ENCODE results near the gene GSDMA. TPM values are rescaled to one million over a fixed set of nuclear protein-coding genes. Genes with fewer than 3 reads are reported as not detected.

Gene GSDMA
- total RNA-seq, 2 experiments from 2014 or later, result 0.14 TPM; not detected in 1

- peaks cover 66% of the 10 kb centered on the region for H3K4me1 ChIP-seq (ENCODE audit: insufficient read depth, low read length)
- H3K4me3 Mint-ChIP-seq, result peak overlapping the region; percentile 92
- peak overlapping the region; percentile 89 for H3K4me3 ChIP-seq (ENCODE audit: low read length)
- DNase-seq (no peak), ATAC-seq (ENCODE audit: poor library complexity) (no peak)
- H3K27me3 ChIP-seq (ENCODE audit: control insufficient read depth in 1 of 2, insufficient read depth in 2 of 2, low read length in 2 of 2), result no peaks in the 10 kb centered on the region
- H3K4me1 Mint-ChIP-seq (ENCODE audit: low read depth), result peaks cover 64% of the 10 kb centered on the region
- TF ChIP-seq CTCF (IDR thresholded peaks at IDR 0.05), result no peak
- H3K36me3 ChIP-seq (ENCODE audit: insufficient read depth, low read length), result peaks cover 35% of the 10 kb centered on the region
- peak overlapping the region; percentile 93 for H3K27ac Mint-ChIP-seq
- H3K9me3 ChIP-seq (ENCODE audit: control insufficient read depth in 1 of 2, insufficient read depth in 1 of 2, low read length in 2 of 2), result no peaks in the 10 kb centered on the region
- intact Hi-C loops (cut with DNase I, micrococcal nuclease), result loop anchor here (1.0 to 10.0 kb wide), 7 partner anchors 36 to 471 kb away; partner anchors contain the start of genes GSDMA (in 1 of the 2), MED1 (in 1 of the 2), MED24 (in 1 of the 2) and MIEN1 (in 1 of the 2)
- H3K27me3 Mint-ChIP-seq, result no peaks in the 10 kb centered on the region
- no peaks in the 10 kb centered on the region for H3K9me3 Mint-ChIP-seq
- ChIA-PET CTCF (interaction anchor here (1.2 to 2.1 kb wide), 4 partner anchors 54 to 305 kb away, joined by 3 to 8 read pairs (median 4); partner anchors contain the start of genes MIEN1 and PSMD3), POLR2A (interaction anchor here (0.6 to 3.3 kb wide), 31 partner anchors 8 to 726 kb away, joined by 3 to 34 read pairs (median 4); partner anchors contain the start of genes GSDMB, IKZF3, MIEN1 and NR1D1)
- H3K36me3 Mint-ChIP-seq (ENCODE audit: low read depth), result peaks cover 51% of the 10 kb centered on the region
- H3K27ac ChIP-seq (ENCODE audit: low read depth in 1 of 2, low read length in 2 of 2), result peak overlapping the region; percentile 63 to 90
These were observed 36.6 kb upstream of the GSDMA start for GRCh38 chr17:39926135-39926587.

DNA sequence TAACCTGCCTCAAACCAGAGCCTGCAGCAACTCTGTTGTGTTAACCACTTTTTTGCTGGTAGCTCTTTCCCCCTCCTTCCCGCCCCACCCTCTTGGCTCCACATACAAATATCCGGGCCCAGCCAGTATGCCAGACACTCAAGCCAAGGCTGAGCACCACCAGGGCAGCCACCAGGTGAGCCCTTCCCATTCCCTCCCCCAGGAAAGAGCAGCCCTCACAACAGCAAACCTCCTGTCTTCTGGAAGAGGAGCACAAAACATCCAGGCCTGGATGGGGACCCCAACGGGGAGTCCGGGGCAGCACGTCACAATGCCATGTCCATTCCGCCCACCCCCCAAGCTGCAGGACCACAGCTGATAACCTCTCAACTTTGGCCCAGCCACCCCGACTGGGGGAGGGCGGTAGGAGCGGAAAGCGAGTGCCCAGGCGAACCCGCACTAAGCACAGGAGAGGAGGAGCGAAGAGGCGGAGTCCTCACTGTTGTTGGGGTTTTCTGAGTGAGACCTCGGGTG, 36.2 kb upstream of the GSDMA start:
- Mint-ChIP-seq H3K9me3 (no peaks in the 10 kb centered on the region), H3K27me3 (no peaks in the 10 kb centered on the region), H3K4me1 (ENCODE audit: low read depth) (peaks cover 60% of the 10 kb centered on the region), H3K36me3 (ENCODE audit: low read depth) (peaks cover 46% of the 10 kb centered on the region), H3K4me3 (peak overlapping the region; percentile 92), H3K27ac (peak overlapping the region; percentile 93)
- Histone ChIP-seq H3K4me3 (ENCODE audit: low read length) (peak overlapping the region; percentile 89), H3K4me1 (ENCODE audit: insufficient read depth, low read length) (peaks cover 62% of the 10 kb centered on the region), H3K9me3 (ENCODE audit: control insufficient read depth in 1 of 2, insufficient read depth in 1 of 2, low read length in 2 of 2) (no peaks in the 10 kb centered on the region), H3K27me3 (ENCODE audit: control insufficient read depth in 1 of 2, insufficient read depth in 2 of 2, low read length in 2 of 2) (no peaks in the 10 kb centered on the region), H3K36me3 (ENCODE audit: insufficient read depth, low read length) (peaks cover 30% of the 10 kb centered on the region), H3K27ac (ENCODE audit: low read depth in 1 of 2, low read length in 2 of 2) (peak overlapping the region; percentile 63 to 90)
- peak; percentile 68 for ATAC-seq (ENCODE audit: poor library complexity)
- peak; percentile 47 to 88 (median 56) for DNase-seq
- ChIA-PET CTCF (interaction anchor here (0.5 to 2.1 kb wide), 4 partner anchors 54 to 305 kb away, joined by 3 to 8 read pairs (median 4); partner anchors contain the start of genes MIEN1 and PSMD3), POLR2A (interaction anchor here (0.6 to 3.3 kb wide), 35 partner anchors 8 to 727 kb away, joined by 3 to 34 read pairs (median 4); partner anchors contain the start of genes CDK12, GSDMB, IKZF3 and MED1)
- intact Hi-C loops (cut with DNase I, micrococcal nuclease), result loop anchor here (1.0 to 10.0 kb wide), 10 partner anchors 27 to 472 kb away; partner anchors contain the start of genes PSMD3 (in 2 of the 2), GSDMA (in 1 of the 2), MED1 (in 1 of the 2) and MED24 (in 1 of the 2)
- no peak for TF ChIP-seq CTCF (IDR thresholded peaks at IDR 0.05)

DNA sequence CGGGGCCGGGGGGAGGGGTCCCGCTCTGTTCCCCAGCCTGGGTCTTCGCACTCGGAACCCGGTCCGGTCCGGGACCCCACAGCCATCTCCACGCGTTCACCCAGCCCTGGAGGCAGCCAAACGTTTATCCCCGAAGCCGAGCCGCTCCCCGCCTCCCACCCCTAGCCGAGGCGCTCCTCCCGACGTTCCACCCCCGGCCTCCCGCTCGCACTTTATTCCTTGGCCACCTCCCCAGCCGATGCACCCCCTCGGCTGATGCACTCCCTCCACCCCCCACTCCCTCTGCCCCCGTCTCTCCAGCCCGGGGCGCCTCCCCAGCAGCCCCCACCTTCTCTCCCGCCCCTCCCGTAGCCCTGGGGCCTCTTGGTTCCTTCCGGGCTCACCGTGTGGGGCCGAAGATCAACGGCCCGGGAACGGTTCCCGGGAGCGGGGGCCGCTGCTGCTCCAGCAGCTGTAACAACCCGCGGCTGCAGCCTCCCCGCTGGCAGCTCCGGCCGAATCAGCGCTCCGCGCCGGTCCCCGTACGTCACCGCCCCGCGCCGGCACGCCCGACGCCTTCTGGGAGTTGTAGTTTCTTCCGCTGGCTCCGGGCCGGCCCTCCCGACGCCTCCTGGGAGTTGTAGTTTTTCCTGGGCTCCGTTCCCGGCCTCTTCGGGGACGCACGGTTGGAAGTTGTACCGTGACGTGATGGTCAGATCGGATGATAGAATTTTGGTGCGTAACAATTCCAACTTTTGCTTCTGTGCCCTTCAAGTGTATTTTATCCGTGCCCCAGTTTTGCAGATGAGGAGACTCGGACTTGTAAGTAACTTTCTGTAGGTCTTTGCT, 35.5 kb upstream of the GSDMA start, which contains the start of the genes LRRC3C and ORMDL3:
TSS of gene LRRC3C (plus strand) at position 632 of the 828 bp plus-strand sequence. CDS start 13,792 bp downstream, outside the sequence.
TSS of gene ORMDL3 (minus strand) at position 501 of the 828 bp plus-strand sequence. CDS start 3,398 bp downstream, outside the sequence.
- Histone ChIP-seq H3K9me3 (ENCODE audit: control insufficient read depth in 1 of 2, insufficient read depth in 1 of 2, low read length in 2 of 2) (no peaks in the 10 kb centered on the region), H3K36me3 (ENCODE audit: insufficient read depth, low read length) (peaks cover 23% of the 10 kb centered on the region), H3K27ac (ENCODE audit: low read depth in 1 of 2, low read length in 2 of 2) (peak within 1 kb of the TSS; percentile 63 to 90), H3K27me3 (ENCODE audit: control insufficient read depth in 1 of 2, insufficient read depth in 2 of 2, low read length in 2 of 2) (no peaks in the 10 kb centered on the region), H3K4me1 (ENCODE audit: insufficient read depth, low read length) (peaks cover 55% of the 10 kb centered on the region), H3K4me3 (ENCODE audit: low read length) (peak within 1 kb of the TSS; percentile 89)
- Mint-ChIP-seq H3K9me3 (no peaks in the 10 kb centered on the region), H3K27me3 (no peaks in the 10 kb centered on the region), H3K27ac (peak within 1 kb of the TSS; percentile 93), H3K4me1 (ENCODE audit: low read depth) (peaks cover 53% of the 10 kb centered on the region), H3K4me3 (peak within 1 kb of the TSS; percentile 92), H3K36me3 (ENCODE audit: low read depth) (peaks cover 39% of the 10 kb centered on the region)
- ChIA-PET CTCF (interaction anchor here (0.5 kb wide), 2 partner anchors 182 to 476 kb away, joined by 3 to 4 read pairs; partner anchors contain the start of gene MED1), POLR2A (interaction anchor here (0.6 to 3.3 kb wide), 23 partner anchors 9 to 477 kb away, joined by 3 to 34 read pairs (median 4); partner anchors contain the start of genes CDK12, GSDMB, IKZF3 and MED1)
- ATAC-seq (ENCODE audit: poor library complexity) (peak; percentile 76), DNase-seq (peak; percentile 83 to 95 (median 88))
- no peak for TF ChIP-seq CTCF (IDR thresholded peaks at IDR 0.05)
- intact Hi-C loops (cut with DNase I, micrococcal nuclease), result loop anchor here (1.0 to 10.0 kb wide), 9 partner anchors 26 to 473 kb away; partner anchors contain the start of genes PSMD3 (in 2 of the 2), GSDMA (in 1 of the 2), MED1 (in 1 of the 2) and MED24 (in 1 of the 2)

All from CD4-positive, alpha-beta T cell (primary cell).